Amniotic epithelial cell (primary cell): ENCODE measurements around the gene TAOK2.
A peak's percentile ranks its signal among the peaks of the same experiment; 100 is the strongest.
"Not testable (repeated sequence)": the region's sequence is repeated elsewhere in the genome, so short reads cannot be mapped to it uniquely, and the experiment has no call there.

Experiments
- DNase-seq: peaks from one replicate; pipeline ENCODE4 v3.0.0-alpha.2; 2010; ENCODE audit warnings: low read depth

The TAOK2 gene

DNA sequence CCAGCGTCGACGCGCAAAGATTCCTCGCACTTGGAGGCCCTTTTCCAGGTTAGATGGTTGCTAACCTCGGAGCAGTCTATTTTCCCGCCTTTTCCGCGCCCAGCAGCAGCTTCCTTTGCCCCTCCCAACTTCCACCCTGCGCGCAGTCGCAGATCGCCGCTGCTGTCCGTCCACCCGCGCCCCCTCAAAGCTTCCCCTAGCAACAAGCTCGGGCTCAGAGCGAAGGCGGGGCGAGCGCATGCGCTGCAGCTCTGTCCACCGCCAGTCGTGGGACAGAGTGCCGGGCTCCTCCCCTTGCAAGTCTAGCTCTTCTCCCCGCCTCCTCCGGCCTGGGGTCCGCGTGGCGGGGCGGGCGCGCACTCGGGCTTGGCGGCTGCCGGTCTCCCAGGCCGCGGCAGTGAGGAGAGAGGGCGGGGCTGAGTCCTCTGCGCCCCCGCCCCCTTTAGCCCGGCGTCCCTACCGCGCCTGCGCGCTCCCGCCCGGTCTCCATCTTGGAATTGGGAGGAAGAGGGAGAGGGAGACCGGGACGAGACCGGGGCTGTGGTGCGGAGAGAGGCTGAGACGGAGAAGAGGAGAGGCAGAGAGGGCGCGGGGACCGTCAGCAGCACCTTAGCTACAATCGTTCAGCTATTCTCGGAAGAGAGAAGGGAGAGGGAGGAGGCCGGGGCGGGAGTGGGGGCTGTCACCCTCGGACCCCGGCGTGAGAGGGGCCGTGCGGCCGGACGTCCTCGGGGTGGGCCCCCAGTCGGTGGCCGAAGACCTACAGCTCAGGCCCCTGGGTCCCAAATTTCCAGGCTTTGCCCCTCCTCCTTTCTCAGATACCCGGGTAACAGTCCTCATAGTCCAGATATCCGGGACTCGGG is at the start of gene TAOK2:
Gene TAOK2, plus strand, starts transcription at position 485 of the 863 bp plus-strand sequence. CDS start 3,905 bp downstream, outside the sequence.
- DNase-seq: peak; percentile 98

DNA sequence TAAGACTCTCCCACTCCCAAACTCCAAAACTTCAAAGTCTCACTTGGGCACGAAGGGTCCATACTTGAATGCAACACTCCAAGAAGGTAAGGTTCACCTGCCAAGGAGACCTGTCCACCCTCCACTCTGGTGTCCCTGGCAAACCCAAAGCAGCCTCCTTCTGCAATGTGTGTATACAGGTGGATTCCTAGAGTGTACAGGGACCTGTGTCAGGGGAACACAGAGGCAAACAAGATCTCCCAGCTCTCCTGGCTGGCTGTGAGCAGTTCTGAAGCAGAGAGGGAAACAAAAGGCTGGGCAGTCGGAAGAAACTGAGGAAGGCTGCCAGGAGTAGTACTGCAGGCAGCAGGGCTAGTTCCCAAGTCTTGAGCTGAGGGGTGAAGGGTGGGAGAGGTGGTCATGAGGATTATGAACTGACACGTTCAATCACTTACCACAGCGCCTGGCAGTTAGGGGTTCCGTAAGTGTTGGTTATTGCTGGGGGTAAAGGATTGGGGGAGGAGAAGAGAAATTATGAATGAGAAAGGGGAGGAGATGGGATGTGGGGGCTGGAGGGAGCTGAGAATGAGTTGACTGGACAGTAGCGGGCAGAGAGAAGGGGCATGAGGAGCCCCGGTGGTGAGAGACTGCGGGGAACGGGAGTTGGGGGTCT is 48.4 kb upstream of the TAOK2 start:
- DNase-seq: no peak

DNA sequence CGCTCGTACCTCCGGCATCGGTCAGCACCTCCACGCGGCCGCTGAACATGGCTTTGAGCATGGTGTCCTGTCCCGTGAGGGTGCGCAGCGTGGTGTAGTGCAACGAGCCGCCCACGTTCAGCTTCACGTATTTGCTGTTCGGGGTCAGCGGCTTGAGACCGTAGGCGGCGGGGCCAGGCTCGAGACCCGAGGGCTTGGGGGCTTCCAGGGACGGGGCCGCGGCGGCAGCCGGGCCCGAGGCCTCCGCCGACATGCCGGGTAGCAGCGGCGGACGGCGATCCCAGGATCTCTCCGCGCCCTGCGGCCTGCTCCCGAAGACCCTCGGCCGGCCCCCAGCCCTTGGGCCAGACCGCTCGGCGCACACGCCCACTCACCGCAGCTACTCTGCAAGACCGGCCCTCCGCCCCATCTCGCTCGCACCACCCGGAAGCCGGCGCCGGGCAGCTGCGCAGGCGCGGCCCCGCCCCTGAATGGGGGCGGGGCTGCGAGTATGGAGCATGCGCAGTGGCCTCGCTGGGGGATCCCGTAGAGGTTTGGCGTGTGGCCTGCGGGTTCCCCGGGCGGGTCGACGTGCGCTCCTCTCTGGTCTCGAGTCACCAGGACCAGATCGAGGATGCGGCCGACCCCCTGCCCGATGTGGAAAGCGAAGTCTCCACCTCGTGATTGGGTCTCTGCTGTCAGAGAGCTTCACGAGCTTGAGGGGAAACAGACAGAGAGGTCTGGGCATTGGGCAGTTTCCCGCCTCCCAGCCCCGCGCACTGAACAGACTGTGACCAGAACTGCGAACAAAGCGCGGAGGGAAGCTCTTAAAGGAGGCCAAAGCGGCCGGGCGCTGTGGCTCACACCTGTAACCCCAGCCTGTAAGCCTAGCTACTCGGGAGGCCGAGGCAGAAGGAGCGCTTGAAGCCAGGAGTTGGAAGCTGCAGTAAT is 47.6 kb upstream of the TAOK2 start, which contains the start of gene KCTD13:
Gene KCTD13, minus strand, starts transcription at position 446 of the 930 bp plus-strand sequence. Its CDS starts 193 bp downstream, at position 253.
- peak; percentile 64 for DNase-seq

DNA sequence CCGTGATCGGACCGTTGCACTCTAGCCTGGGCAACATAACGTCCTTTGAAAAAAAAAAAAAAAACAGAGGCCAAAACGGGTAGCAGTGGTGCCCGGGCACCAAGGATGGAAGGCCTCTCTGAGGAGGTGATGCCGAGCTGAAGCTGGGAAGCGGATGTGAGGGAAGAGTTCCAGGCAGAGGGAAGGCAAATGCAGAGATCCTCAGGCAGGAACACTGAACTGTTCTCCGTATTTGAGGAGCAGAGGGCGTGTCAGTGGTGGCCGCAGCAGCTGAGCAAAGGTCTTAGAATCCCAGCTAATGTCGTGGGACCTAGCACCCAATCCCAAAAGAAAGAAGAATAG is 47.0 kb upstream of the TAOK2 start:
- no peak for DNase-seq

DNA sequence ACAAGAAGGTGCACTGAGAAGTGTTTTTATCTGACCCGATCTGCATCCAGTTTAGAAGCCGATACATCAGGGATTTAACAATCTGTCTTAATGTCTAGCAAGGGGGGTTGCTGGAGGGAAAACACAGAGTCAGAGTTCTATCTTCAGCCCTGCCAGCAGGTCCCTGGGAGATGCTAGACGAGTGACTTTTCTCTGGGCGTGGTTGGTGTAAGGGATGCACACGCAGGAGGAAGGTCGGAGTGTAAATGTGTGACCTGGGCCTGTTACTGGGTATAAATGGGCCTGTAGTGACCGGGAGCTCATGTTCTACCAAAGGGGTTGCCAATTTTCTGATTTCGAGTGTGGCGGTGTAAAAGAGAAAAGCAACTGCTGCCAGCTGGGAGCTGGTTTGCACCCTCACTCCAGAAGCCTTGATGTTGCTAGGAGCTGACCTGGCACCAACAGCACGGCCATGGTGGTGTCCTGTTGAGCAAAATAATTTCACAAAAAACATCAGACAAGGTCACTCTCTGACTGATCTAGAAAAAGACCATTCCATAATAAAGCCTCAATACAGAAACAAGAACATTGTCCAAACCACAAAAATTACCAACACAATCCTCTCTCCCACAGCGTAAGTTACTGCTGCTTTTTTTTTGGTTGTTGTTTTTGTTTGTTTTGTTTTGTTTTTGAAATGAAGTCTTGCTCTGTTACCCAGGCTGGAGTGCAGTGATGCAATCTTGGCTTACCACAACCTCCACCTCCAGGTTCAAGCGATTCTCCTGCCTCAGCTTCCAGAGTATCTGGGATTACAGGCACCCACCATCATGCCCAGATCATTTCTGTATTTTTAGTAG is 46.4 kb upstream of the TAOK2 start:
- peak; percentile 70 for DNase-seq

DNA sequence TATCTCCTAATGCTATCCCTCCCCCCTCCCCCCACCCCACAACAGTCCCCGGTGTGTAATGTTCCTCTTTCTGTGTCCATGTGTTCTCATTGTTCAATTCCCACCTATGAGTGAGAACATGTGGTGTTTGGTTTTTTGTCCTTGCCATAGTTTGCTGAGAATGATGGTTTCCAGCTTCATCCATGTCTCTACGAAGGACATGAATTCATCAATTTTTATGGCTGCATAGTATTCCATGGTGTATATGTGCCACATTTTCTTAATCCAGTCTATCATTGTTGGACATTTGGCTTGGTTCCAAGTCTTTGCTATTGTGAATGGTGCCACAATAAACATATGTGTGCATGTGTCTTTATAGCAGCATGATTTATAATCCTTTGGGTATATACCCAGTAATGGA is 41.9 kb upstream of the TAOK2 start:
- DNase-seq: not testable (repeated sequence)

DNA sequence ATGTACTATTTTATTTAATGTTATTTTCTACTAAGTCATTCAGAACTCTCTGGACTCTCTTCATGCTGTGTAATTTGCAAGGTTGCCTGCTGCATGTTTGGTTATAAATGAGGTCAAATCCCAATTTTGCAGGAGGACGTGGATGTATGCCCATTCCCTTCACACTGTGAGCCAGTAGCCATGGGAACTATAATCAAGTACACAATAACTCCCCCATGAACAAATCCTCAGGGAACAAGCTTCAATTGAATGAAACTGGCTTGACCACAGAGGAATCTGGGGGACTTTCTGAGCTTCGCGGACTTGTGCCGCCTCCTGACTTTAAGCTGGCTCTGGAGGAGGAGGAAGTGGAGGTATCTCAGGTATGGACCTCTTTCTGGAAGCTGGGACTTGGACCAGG is 33.0 kb upstream of the TAOK2 start:
- no peak for DNase-seq

DNA sequence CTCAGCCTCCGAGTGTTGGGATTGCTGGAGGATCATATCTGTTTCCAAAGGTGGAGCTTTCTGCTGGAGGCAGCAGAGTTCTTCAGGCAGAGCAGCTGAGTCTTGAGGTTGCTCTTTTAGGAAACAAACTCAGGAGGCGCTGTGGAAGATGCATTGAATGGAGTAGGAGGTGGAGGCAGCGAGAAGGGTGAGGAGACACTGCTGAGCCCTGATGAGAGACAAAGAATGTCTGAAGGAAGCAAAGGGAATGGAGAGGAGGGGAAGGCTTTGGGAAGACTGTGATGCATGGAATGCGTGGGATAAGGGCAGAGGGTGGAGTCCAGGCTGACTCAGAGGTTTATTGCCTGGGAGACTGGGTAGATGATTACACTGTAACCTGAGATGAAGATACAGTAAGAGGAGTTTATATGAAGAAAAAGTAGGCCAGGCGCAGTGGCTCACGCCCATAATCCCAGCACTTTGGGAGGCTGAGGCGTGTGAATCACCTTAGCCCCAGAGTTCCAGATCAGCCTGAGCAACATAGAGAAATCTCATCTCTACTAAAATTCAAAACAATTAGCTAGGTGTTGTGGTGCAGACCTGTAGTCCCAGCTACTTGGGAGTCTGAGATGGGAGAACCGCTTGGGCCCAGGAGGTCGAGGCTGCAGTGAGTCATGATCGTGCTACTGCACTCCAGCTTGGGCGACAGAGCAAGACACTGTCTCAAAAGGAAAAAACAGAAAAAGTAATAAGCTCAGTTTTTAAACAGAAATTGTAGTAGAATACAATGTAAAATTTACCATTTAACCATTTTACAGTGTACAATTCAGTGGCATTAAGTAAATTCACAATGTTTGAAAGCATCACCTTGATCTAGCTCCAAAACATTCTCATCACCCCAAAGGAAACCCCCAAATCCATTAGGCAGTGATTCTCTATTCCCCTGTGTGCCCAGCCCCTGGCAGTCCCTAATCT is 29.5 kb upstream of the TAOK2 start:
- DNase-seq: peak; percentile 100

DNA sequence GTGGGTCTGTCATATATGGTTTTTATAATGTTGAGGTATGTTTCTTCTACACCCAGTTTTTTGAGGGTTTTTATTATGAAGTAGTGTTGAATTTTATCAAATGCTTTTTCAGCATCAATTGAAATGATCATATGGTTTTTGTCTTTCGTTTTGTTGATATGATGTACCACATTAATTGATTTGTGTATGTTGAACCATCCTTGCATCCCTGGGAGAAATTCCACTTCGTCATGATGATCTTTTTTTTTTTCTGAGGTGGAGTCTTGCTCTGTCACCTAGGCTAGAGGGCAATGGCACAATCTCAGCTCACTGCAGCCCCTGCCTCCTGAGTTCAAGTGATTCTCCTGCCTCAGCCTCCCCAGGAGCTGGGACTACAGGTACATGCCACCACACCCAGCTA is 25.8 kb upstream of the TAOK2 start:
- DNase-seq: no peak

DNA sequence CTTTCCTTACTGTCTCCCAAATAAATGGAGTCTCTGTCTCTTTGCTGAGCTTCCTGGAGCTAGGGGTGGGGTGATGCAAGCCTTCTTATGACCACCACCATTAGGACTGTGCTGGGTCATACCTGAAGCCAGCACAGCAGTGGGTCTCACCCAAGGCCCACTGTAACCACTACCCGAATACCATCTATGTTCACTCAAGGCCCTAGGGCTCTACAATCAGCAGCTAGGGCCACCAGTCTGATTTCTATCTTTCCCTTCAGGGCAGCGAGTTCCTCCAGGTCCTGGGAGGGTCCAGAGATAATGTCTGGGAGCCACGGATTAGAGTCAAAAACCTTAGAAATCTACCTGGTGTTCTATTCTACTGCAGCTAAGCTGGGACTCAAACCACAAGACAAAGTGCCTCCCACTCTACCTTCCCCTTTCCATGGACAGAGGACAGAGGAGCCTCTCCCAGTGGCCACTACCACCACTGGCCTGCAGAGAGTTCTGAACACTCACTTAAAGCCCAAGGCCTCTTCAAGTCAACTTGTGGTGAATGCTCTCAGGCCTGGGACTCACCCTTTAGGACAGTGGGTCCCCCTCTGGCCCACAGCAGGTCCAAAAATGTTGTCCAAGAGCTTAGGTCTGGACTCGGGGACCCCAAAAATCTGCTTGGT is 22.7 kb upstream of the TAOK2 start:
- no peak for DNase-seq

DNA sequence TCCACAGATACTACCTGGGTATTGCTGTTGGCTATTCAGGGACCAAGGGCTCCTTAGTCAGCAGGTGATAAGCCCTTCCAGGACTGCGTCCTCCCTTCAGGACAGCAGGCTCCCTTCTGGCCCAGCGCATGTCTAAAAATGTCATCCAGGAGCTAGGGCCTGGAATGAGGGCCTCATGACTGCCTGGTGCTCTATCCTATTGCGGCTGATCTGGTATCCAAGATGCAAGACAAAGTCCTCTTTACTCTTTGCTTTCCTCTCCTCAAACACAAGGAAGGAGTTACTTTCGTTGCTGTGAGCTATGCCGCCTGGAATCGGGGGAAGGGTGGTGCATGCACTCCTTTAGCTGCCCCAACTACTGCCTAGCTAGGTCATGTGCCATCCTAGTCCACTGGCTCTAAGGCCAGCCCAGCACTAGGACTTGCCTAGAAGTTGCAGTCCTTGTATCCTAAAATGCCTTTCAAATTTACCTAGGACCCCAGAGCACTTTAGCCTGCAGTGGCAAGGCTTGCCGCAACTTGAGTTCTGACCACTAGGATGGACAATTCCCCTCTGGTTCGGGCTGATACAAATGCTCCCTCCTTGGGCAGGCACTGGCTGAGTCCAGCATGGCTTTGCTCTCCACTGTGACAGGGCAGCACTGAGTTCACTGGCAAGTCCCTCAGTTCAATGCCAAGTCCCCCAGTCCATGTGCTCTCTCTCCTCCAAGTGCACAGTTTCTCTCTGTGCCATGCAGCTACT is 21.9 kb upstream of the TAOK2 start:
- no peak for DNase-seq

DNA sequence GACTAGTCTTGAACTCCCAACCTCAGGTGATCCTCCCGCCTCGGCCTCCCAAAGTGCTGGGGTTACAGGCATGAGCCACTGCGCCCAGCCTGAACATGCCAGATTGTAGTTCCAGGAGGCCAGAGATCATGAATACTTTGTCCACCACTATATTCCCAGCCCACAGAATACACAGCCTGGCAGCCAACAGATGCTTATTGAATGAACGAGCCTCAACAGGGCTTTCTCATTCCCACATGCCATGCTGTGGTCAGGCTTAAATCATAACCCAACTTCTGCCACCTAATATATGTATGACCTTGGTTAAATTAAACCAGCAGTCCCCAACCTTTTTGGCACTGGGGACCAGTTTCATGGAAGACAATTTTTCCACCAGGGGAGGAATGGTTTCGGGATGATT is 14.9 kb upstream of the TAOK2 start:
- DNase-seq: no peak

DNA sequence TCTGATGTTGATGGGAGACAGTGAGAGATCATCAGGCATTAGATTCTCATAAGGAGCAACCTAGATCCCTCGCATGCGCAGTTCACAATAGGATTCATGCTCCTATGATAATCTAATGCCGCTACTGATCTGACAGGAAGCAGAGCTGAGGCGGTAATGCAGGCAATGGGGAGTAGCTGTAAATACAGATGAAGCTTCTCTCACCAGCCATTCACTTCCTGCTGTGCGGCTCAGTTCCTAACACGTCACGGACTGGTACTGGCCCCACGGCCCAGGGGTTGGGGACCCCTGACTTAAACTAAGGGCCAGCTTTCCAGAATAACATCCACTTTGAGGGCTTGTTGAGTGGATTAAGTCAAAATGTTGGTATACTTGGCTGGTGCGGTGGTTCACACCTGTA is 14.4 kb upstream of the TAOK2 start:
- DNase-seq: no peak

DNA sequence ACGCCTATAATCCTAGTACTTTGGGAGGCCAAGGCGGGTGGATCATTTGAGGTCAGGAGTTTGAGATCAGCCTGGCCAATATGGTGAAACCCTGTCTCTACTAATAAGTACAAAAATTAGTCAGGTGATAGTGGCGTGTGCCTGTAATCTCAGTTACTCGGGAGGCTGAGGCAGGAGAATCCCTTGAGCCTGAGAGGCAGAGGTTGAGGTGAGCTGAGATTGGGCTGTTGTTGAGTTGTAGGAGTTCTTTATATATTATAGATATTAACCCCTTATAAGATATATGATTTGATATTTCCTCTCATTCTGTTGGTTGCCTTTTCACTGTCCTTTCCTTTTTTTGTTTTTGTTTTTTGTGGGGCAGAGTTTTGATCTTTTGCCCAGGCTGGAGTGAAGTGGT is 13.8 kb upstream of the TAOK2 start:
- DNase-seq: not testable (repeated sequence)

DNA sequence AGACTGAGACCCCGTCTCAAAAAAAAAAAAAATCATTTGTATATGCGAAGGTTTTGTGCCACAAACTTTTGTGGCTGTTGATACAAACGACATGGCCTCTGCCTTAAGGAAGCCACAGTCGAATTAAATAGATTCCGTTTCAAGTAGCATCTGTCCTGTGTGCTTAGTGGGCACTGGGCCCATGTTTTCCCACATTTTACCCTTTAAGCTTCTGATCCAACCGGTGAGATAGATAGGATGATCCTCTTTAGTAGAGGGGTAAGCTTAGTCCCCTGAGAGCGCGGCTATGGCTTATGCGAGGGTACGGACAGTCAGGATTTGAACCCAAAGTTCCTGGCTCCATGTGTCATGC is 12.6 kb upstream of the TAOK2 start:
- no peak for DNase-seq

DNA sequence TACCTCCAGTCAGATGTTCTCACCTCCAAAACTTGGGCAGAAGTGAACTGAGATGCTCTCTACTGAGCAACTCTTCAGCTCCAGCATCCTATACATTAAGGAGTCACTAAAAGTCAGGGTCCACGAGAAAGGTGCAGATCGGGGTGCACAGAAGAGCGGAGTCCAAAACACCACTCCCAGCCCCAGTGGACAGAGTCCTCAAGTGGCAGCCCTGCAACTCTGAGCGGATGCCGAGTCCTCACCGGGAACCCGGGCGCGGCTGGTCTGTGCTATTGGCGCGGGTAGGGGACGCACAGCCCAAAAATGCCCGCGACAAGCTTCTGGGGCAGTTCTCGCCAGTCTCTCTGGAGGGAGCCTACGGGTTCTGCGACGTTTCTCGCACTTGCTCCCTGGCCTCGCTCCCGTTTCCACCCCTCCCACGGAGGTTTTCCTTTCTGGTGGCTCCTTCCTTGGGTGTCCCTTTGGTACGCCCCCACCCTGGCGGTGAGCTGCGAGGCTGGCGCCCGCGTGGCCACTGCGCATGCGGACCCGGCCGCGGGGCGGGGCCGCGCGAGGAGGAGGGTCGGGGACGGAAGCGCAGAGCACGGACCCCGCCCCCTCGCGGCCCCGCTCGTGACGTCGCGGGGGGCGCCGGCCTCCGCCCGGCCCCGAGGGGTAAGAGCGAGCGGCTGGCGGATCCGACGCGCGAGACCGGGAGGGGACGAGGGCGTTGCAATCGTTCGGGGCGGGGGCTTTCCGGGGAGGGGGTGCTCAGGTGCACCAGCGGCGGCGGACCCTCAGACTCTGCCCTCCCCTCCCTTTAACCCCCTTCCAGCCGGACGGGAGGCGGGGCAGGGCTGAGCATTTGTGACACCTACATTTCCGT is 12.0 kb upstream of the TAOK2 start, which contains the start of gene TMEM219:
Gene TMEM219, plus strand, starts transcription at position 601 of the 865 bp plus-strand sequence. CDS start 1,065 bp downstream, outside the sequence.
- peak; percentile 73 for DNase-seq

DNA sequence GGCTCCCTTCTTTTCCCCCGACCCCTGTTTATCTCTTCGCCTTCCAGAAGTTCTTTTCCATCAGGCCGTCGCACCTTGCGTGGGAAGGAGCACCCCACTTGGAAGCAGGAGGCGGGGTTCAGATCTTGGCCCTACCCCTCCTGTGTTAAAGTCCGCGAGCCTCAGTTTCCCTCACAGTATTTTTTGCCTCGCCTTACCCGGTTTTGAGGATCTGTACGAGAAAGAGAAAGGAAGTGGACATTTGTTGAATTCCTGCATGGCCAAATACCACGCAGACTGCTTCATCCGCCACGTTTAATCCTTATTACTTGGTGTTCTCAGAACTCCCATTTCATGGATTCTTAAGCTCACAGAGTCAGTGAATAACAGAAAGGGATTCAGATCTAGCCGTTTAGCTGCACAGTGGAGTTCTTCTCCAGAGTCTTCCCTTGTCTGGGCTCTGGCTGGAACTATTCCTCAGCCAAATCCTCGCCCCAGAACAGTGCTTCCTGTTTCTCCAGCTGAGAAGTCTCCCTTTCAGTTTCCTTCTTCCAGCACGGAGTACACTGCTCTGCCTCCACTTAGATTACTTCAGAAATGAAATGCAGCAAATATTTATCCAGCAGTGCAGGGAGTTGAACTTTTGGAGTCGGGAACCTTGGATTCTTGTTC is 11.2 kb upstream of the TAOK2 start:
- peak; percentile 37 for DNase-seq
